Hematopoietic multipotent progenitor cell (in vitro differentiated cells): ENCODE results near the gene GORASP1. TPM values are rescaled to one million over a fixed set of nuclear protein-coding genes. Genes with fewer than 3 reads are reported as not detected.

Source experiments
- DNase-seq, 3 donors: peaks; one replicate each; pipeline ENCODE4 v3.0.0-alpha.2; 2011 to 2015; ENCODE audit warnings: low read depth in 2 of 3, low spot score in 2 of 3
- total RNA-seq: library from RNA; depleted of rRNA; stranded (reverse); fragments of >200 nt; gene quantifications from one replicate; pipeline ENCODE4 v1.2.3, GENCODE V29; 2012

The GORASP1 gene
- total RNA-seq, 1 donor: 56.0 TPM

DNA sequence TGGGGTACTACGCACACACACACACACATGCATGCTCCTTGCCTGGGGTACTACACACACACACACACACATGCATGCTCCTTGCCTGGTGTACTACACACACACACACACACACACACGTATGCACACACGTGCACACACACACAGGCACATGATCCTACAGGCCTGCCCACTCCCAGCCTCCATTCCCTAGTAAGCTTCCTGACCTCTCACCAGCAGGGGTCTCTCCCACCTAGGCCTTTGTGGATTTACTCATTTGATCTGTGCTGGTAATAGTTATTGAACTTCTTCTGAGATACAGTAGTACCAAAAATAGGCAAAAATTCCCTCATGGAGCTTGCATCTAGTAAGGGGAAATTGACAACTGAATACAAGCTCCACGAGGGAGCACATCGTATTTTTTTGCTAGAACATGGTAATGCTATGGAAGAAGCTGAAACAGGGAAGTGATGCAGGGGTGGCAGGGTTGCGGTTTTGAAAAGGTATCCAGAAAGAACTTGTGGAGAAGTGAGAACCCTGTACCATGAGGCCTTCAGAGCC is 19.2 kb upstream of the GORASP1 start:
- peak in 2 of 3 donors; percentile 59 to 63 for DNase-seq

DNA sequence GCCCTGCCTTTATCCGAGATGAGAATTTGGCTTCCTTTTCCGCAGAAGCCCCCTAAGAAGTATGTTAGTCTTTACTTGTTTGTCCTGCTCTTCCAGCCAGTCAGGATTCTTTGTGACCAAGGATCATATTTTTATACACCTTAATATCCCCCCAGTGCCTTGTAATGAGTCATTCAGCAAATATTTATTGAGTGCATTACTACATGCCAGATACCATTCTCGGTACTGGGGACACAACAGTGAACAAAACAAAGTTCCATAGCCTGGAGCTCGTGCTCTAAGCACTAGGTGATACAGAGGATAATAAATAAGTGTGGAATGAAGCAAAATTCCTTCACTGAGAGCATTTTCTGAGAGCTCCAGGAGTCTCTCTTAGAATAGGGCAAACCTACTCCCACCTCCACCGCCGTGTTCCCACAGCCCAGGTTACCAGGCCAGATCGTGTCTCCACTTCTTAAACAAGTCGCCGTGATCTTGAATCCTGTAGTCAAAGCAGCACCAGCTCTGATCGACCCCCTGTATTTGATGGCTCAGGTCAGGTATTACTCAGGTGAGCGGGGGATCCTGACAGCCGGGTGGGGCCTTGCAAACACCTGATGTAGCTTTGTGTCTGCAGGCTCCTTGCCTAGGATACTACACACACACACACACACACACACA is 18.5 kb upstream of the GORASP1 start:
- DNase-seq: no peak

DNA sequence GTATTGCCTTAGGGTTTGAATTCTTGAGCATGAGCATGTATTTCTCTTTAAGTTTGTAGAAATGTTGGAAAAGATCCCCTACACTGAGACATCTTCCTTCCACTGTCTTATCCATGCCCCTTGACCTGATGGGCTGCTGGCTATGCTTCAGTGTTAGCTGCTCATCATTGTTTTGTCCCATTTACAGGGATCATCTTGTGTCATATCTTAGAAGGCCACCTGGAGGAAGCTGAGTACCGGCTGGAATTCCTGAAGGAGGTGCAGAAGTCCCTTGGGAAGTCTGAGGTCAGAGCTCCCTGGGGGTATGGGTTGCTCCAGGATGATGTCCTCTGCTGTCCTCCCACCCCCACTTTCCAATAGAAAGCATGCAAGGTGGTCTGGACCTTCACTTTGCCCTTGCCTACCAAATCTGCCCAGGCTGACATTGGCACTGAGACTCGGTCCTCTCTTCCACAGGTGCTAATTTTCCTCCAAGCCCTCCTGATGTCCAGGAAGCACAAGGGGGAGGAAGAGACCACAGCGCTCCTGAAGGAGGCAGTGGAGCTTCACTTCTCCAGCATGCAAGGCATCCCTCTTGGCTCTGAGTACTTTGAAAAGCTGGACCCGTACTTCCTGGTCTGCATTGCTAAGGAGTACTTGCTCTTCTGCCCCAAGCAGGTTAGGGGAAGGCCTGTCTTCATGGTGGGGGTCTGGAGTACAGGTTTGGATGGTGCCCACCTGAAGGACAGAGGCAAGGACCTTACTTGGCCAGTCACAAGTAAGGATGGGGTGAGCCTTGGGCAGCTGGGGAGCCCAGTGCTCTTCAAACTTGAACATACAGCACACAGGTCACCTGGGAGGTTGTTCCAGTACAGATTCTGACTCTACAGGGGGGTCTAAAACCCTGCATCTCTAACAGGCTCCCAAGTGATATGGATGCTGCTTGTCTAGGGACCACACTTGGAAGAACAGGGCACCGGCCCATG is 17.7 kb upstream of the GORASP1 start:
- no peak for DNase-seq

DNA sequence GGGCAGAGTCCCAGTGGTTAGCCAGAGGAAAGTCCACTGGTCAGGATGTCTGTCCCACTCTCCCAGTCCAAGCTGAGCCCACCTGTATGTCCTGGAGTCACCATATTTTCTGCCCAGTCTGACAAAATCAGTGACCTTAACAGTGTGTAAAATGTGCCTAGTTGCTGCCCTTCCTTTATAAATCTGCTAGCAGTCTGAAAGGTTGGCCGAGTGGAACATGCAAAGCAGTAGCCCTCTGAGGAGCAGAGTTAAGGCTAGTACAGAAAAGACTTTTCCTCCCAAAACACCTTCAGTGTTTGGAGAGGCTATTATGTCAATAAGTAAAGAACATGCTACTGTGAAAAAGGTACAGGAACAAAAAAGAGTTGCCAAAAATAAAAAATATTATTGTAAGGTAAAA is 15.4 kb upstream of the GORASP1 start:
- no peak for DNase-seq

DNA sequence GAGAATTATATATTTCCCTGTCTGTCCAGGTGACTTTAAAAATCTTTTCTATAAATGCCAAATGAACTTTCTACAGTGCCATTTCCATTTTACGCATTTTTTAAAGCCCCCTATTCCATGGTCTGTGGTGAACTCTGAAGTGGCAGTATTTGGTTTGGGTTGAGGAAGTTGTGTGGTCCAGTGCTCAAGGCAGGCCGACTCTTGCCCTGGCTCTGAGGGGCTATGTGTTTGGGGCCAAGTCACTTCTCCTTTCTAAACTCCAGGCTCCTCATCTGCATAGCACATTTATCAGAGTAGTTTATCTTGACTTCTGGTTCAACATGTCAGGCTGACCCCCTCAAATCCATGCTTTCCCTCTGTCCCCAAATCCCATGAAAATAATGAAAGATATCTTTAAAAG is 14.2 kb upstream of the GORASP1 start:
- DNase-seq: peak in 1 of 3 donors; percentile 44

DNA sequence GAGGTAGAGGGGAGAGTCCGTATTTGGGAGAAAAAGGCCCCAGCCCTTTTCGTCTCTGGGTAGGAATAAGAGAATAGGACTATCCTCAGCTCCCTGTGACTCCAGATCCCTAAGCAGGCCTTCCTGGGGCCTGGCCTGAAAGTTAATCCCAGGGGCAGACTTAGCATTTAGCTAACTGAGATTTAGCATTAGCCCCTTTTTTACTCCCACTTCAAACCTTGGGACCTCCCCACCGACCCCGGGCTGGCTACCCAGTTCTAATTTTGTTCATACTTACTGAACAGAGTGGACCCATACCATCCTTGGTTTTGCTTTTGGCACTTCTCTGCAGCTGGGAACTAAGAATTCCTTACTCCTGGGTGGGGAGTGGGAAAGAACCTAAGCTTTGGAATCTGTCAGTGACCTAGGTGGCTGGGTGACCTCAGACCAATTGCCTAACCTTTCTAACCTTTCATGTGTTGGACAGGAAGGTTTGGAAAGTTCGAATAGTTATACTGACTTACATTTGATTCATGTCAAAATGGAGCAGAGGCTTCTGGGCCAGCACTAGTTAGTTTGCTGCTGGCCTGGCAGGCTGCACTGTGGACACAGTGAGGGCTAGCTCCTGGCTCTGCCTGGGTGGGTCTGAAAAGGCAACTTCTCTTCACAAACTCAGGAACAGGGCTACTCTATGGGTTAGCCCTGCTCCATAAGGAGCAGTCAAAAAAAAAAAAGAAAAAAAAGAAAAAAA is 11.7 kb upstream of the GORASP1 start:
- no peak for DNase-seq

DNA sequence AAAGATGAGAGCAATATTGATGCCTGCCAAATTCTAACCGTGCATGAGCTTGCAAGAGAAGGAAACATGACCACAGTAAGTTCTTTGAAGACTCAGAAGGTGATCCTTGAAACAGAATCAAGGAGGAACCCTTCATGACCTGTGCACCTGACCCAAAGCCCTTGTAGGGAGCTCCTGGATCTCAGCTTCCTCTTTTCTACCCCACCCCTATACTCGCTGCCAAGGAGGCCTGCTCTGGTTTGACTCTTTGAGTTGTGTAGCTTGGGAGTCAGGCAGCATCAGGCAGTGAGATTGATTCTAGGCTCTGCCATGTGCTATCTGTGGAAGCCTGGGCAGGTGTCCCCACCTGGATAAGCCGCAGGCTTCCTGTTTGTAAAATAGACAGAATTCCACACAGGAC is 10.7 kb upstream of the GORASP1 start:
- DNase-seq: peak in 1 of 3 donors; percentile 52

DNA sequence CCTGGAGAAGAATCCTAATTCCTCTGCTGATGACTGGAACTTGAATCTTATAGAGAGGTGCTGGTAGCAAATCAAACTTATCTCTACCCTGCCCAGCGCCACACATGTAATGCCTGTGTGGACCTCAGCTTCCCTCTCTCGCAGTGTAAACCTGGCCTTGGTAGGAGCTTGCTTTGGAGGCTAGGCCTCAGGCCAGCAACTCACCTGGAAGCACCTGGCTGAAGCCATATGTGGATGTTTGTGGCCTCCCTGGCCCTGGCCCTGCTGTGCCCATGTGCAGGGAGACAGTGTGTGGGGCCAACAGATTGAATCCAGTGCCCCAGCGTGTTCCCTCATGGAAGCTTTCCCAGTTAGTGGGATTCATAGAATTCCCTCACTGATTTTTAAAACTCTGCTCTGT is 8.4 kb upstream of the GORASP1 start:
- DNase-seq: no peak

DNA sequence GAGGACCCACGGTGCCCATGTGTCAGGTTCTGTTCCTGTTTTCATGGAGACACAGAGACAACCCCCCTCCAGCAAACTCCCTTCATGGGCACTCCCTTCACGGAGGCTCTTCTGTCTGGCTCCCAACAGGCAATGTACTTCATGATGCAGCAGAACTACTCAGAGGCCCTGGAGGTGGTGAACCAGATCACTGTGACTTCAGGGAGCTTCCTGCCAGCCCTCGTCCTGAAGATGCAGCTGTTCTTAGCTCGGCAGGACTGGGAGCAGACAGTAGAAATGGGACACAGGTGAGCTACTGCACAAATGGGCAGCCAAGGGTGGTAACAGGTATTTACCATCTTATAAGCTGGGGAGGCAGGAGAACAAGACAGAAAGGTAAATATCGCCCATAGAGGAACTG is 7.0 kb upstream of the GORASP1 start:
- no peak for DNase-seq

DNA sequence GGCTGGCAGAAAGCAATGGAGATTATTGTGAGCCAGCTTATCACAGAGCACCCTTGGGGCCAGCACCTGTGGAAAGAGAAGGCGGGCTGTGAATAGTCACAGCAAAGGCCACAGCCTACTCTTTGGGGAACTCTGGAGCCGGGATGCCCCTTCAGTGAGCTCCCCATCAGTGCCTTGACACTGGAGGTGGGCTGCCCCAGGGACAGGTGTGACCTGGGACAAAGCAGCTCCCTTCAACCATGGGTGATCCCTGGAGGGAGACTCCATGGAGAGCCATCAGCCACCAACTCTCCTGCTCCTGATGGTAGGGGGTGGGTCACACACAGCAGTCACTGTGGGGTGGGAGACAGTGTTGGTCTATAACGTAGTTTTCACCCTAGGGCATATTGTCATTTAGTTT is 5.9 kb upstream of the GORASP1 start:
- no peak for DNase-seq

DNA sequence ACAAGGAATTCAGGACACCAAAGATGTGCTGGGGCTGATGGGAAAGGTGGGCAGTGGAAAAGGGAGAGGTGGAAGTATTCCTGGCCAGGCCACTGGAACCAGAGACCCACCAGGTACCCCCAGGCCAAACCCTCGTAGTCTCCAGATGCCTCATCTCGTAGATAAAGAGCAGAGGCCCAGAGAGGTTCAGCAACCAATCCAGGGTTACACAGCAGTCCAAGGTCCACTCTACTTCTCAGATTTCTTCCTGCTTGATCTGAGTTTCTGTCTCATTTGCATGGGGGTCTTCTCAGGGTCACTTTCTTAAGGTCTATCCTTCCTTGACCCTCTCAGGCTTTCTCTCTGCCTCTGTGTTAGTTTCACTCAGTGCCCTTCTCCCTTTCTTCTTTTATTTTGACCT is 5.1 kb upstream of the GORASP1 start:
- DNase-seq: no peak

DNA sequence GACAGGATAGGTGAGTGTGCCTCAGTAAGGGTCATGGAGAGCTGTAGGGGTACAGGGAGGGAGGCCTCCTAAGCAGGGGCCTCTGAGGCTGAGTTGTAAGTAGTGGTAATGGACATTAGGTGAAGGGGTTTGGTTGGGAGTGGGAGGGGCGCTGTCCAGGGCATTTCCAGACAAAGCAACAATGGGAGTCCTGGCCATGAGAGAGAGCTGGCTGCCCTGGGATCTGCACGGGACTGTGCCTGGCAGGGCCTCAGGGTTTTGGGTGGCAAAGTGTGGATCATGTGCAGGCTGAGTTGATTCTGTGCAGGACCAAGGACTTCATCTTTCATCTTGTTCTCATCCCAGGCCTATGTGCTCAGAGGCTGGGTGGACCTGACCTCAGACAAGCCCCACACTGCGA is 4.7 kb upstream of the GORASP1 start:
- DNase-seq: no peak

DNA sequence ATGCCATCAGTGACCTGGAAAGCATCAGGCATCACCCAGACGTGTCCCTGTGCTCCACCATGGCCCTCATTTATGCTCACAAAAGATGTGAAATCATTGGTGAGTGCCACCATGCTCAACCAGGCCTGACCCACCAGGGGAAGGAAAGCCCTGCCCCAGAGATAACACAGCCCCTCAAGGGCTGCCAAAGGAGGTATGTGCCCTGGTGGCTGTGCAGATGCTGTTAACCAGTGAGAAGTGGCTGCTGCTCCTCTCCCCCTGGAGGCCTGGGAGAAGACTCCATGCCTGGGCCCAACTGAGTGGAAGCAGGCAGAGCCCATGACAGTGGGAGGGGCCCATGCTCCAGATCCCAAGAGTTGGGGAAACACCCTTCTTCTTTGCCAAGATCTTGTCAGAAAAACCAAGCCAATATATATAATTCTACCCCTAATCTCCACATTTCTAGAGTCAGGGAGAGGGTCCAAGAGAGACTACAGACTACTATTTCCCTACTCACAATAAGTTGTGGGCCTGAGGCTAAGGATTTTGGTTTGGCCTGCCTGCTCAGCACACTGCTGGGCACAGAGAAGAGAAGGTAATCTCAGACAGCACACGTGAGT is 2.7 kb upstream of the GORASP1 start:
- no peak for DNase-seq

DNA sequence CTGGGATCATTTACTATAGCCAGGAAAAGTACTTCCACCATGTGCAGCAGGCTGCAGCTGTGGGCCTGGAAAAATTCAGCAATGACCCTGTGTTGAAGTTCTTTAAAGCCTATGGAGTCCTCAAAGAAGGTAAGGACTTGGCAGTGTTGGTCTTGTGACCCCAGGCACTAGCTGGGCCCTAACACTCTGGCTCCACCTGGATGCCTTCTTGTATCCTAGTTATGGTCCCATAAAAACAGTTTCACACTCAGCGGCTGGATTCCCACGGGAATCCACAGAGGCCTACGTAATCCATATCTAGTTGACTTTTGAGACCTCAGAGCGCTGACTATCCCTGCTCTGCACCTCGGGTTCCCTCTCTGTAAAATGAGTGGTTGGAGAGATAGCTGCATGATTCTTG is 1.7 kb upstream of the GORASP1 start:
- DNase-seq: no peak

DNA sequence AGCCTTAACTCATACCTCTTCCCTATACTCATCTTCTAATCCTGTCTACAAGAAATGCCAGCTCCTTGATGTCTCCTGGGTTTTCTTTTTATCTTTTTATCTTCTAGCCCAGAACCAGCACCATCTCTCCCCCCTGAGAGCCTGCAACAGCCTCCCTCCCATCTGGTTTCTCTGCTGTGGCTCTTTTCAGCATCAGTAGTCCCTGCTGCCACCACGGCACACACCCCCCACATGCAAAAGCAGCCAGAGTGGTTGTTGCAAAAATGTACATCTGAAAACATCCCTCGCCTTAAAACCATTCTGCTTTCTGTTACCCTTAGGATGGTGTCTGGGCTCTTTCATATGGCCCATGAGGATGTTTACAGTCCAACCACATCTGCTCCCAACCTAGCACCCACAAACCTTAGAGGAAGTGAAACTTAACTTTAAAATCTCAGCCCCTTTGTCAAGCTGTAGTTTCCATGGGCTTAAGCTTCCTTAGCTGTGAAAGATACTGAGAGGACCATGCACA is 828 bp upstream of the GORASP1 start:
- peak in 1 of 3 donors; percentile 54 for DNase-seq

DNA sequence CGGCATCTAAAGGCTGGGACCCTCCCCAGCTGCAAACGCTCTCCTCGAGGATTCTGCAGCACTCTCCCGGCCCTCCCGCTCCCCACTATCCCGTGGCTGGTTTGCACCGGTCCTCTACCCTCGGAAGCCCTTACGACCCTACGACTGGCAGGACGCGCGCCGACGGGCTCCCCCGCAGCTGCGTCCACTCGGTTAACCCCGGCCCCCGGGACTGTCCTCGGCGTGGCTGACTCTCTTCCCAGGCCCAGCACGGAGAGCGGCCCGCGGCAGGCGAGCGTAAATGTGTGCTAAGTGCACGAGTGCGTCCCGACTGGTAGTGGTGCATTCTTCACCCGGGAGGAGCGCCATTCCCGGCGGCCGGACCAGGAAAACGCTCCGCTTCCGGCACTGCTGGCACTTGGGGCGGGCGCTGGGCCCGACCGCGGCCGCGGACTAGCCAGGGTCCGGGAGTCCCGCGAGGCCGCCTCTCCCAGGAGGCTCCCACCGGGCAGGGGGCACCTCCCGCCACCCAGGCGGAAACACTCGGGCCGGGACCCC is 508 bp downstream of the GORASP1 start:
- no peak for DNase-seq

DNA sequence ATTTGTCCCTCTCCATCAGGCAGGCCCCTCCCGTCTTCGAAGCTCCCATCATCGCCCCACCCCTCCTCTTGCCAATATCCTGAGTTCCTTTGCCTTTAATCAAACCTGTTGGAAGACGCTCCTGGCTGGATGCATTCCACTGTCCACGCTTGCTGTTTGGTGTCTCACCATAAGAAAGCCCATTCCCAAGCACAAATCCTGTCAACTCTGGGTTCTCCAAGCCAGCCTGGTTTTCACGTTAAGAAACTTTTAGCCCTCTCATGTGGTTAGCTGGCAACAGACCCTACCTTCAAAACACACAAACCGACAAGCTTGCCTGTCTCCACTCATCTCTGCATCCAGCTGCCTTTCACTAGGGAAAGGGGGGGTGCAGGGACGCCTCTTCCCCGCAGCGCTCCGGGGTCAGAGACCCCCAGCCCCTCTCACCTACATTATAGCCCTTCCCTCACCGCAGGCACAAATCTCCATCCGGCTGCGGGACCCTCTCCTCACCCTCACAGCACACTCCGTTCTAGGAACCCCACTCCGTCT is 1.1 kb downstream of the GORASP1 start:
- no peak for DNase-seq

DNA sequence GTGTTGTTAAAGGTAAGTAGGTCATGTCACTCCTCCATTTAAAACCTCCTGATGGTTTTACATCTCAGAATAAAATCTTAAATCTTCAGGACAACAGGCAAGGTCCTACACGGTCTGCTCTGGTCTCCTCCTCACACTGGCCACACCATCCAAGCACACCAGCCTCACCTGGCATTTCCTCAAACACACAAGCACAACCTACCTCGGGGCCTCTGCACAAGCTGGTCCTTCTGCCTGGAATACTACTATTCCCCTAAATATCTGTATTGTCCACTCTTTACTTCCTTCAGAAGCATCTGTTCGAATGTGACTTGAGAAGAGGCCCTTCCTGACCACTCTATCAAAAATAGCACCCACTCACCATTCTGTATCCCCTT is 1.8 kb downstream of the GORASP1 start:
- no peak for DNase-seq

DNA sequence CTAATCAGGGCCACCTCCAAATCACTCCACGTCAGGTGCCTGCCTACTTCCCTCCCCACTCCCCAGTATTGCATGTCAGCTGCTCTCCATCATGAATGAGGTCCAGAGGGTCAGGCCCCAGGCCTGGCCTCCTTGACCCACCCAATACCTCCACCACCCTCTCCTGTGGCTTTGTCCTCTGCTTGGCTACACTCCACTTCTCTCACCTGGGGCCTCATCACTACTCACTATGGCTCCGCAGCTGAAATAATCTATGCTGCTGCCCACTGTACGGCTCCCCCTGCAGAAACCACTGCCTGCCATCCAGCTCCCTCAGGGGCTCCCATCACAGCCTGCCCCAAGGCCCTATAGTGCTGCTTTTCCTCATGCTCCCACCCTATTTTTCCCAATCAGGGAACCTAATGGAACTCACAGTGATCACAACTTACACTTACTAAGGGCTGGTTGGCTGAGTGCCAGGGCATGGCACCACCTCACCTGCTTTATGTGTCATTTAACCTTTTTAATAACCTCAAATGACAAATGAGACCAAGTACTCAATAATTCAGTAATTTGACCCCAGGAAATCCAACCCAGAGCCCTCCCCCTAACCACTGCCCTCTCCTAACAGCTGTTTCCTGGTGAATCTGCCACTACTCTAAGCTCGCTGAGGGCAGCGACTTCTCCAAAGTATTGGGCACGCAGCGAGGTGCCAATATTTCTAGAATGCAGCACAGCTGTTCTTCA is 2.3 kb downstream of the GORASP1 start:
- DNase-seq: no peak
